ENCODE data around the gene SEC61G.
A peak's percentile ranks its signal among the peaks of the same experiment; 100 is the strongest.

SEC61G gene

DNA sequence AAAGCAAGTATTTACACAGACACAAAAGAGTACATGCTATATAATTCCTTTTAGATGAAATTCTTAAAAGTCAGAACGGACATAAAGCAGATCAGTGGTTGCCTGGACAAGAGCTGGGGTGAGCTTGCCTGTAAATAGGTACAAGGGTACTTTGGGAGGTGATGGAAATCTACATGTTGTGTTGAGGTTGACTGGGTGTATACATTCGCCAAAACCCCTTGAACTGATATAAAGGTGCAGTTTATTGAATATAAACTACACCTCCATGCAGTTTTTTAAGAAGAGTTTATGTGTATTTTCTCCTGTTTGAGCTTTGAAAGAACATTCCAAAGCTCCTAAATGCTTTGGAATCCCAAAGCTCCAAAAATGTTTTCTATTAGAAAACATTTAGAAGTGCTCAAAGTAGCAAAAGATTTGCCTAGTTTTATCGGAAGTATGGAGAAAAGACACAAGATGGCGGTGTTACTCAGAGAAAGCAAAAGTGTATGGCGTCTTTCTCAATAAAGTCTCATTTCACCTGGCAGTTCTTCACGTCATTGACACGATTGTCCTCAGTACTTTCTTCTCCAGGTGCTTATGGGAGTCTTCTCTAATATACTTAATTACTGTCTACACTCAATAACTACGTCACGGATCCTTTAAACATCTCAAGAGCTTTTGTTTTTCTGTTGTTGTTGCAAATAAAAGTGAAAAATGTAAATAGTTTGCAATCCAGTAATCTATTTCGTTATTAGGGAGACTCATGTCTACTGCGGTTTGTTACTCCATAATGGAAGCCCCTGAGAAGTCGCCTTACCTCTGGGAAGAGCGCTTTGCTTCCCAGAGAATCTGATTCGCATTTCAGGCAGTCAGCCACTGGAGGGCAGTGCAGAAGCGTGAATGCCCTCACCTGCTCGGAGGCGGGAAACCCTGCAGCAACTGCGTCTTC, 14.7 kb upstream of the SEC61G start:
- H3K4me3 ChIP-seq (replicated peaks in 1 of 2; ENCODE audit: low read depth in 2 of 2, low read length in 2 of 2), result peak overlapping the region in 1 of 2 donors; percentile 43
- peak; percentile 88 to 89 for DNase-seq (ENCODE audit: low read depth in 2 of 2)
- TF ChIP-seq, protein P1, sequence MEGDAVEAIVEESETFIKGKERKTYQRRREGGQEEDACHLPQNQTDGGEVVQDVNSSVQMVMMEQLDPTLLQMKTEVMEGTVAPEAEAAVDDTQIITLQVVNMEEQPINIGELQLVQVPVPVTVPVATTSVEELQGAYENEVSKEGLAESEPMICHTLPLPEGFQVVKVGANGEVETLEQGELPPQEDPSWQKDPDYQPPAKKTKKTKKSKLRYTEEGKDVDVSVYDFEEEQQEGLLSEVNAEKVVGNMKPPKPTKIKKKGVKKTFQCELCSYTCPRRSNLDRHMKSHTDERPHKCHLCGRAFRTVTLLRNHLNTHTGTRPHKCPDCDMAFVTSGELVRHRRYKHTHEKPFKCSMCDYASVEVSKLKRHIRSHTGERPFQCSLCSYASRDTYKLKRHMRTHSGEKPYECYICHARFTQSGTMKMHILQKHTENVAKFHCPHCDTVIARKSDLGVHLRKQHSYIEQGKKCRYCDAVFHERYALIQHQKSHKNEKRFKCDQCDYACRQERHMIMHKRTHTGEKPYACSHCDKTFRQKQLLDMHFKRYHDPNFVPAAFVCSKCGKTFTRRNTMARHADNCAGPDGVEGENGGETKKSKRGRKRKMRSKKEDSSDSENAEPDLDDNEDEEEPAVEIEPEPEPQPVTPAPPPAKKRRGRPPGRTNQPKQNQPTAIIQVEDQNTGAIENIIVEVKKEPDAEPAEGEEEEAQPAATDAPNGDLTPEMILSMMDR (IDR thresholded peaks at IDR 0.05; ENCODE audit: low read depth, low read length), result peak; percentile 87

DNA sequence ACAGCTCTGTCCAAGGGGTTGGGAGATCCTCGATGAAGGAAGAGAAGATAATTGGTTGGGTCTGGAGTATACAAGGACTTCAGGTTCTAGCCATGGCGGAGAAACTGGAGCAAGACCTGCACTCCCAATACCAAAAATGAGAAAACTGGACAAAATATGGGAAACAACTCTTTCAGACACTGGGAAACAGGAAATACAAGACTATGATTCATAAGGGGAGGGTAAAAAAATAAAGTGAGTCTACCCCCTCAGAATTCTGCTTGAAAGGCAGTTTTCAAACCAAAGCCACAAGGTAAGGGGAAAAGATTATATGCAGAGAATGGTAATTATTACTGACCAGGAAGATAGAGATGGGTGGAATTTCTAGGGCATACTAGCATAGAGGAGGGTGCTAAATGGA, 10.2 kb upstream of the SEC61G start:
- TF ChIP-seq, protein P1 (IDR thresholded peaks at IDR 0.05; ENCODE audit: low read depth, low read length), result no peak
- no peak overlapping the region for H3K4me3 ChIP-seq (replicated peaks in 1 of 2; ENCODE audit: low read depth in 2 of 2, low read length in 2 of 2)
- DNase-seq (ENCODE audit: low read depth in 2 of 2), result peak in 1 of 2 donors; percentile 54

DNA sequence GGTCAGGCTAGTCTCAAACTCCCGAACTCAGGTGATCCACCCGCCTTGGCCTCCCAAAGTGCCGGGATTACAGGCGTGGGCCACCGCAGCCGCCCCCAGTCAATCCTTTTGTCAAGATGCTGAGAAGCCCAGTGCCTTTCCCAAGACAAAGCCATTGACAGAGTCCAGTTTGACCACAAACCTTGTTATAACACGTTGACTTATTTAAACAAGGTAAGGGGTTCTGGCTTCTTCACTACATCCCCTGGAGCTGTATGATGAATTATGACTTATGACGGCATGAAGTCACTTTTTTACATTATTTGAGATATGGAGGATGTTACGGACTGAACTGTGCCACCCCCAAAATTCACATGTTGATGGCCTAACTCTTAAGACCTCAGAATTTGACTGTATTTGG, 5.8 kb upstream of the SEC61G start:
- TF ChIP-seq, protein P1 (IDR thresholded peaks at IDR 0.05; ENCODE audit: low read depth, low read length), result no peak
- no peak for DNase-seq (ENCODE audit: low read depth in 2 of 2)
- no peak overlapping the region for H3K4me3 ChIP-seq (replicated peaks in 1 of 2; ENCODE audit: low read depth in 2 of 2, low read length in 2 of 2)

DNA sequence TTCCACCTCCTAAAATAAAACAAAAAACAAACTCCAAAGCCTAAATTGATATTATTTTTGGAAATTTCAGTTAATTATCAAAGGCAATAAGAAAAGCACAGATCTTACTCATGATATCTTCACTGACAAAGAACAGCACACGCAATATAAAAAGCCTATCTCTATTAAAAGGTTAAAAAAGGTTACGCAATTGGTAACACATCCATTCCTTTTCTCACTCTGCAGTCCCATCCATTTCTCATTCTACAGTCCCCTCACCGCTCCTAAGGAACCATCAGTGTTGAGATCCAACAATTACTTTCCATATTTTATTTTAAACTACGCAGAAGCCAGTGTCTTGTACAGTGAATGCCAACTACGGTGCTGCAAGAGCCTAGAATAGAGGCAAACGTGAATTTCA, 1.3 kb downstream of the SEC61G start:
- no peak for DNase-seq (ENCODE audit: low read depth in 2 of 2)

DNA sequence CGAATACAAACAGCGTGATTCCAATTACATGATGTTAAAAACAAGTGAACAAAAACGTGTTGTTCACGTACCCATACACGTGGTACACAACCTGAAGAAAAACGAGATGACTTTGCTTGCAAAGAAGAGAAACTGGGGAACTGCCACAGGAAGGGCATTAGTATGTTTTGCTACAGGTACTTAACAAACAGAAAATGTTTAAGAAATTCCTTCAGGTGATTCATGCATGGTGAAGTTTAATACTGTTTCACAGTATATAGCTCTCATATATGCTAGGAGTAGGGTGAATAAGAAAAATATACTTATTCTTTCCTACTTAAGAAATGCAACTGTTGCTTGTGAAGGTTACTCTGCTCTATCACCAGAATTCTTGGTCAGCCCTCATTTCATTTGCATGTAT, 9.8 kb downstream of the SEC61G start:
- TF ChIP-seq, protein P1 (IDR thresholded peaks at IDR 0.05; ENCODE audit: low read depth, low read length), result no peak
- H3K4me3 ChIP-seq (replicated peaks in 1 of 2; ENCODE audit: low read depth in 2 of 2, low read length in 2 of 2), result no peak overlapping the region
- DNase-seq (ENCODE audit: low read depth in 2 of 2), result no peak

More for the DNA sequence above, 1.3 kb downstream of the SEC61G start:
- peak overlapping the region; percentile 81 to 82 for H3K4me3 ChIP-seq (replicated peaks in 1 of 2; ENCODE audit: low read depth in 2 of 2, low read length in 2 of 2)
- TF ChIP-seq, protein P1 (IDR thresholded peaks at IDR 0.05; ENCODE audit: low read depth, low read length), result no peak

DNA sequence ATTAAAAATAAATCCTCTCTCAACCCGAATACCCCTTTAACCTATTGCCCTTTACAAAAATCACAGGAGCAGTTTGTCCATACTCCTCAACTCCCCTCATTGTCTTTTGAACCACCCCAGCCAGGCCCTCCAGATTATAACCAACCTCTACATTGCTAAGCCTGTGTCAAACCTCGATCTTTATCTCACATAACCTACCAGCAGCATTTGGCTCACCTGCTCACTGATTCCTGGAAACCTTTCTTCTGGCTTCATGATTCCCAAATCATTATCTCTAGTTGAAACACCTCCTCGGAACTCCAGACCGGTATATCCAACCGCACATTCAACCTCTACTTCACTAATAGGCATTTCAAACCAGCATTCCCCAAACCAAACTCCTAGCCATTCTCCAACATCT, 11.8 kb downstream of the SEC61G start:
- DNase-seq (ENCODE audit: low read depth in 2 of 2), result no peak
- no peak overlapping the region for H3K4me3 ChIP-seq (replicated peaks in 1 of 2; ENCODE audit: low read depth in 2 of 2, low read length in 2 of 2)
- TF ChIP-seq, protein P1 (IDR thresholded peaks at IDR 0.05; ENCODE audit: low read depth, low read length), result no peak

Data from cardiac fibroblast (primary cell).